GM21515 (cell line): ENCODE results near the gene CCNF.

ENCODE experiments used
- ATAC-seq: cut with Tn5 transposase; IDR thresholded peaks from one replicate; pipeline ENCODE4 v1.9.1; 2021; ENCODE audit not compliant: unreplicated experiment

The CCNF gene

GRCh38 chr16:2484898-2485508, 55.8 kb downstream of the CCNF start:
- no peak for ATAC-seq

DNA sequence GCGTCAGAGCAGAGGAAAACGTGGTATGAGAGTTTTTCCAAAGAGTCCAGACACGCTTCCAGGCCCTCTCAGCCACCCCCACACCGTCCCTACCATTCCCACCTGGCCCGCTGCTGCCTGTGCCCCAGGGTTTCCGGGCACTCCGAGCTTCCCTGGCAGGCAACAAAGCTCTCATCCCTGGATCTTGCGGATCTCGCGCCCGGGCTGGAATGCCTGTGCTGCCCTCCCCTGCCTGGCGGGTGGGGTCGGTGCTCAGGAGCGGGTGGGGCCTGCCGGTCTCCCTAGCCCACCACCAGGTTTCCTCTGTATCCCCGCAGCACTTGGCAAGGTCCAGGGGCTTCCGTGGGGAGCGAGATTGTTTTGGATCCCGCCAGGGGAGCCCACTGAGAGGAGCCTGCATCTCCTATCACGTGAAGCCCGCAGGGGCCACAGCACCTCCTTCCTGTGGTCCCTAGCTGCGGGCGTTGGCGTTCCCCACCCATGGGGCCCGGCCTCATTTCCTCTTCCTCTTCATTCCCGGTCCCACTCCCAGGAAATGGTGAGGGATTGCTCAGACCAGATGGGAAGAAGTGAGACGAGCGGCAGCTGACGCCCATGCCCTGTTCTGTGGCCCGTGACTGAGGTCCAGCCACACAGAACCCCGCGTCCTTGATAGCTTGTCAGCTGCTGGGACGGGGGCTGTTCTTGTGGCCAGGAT, 56.7 kb downstream of the CCNF start:
- ATAC-seq = no peak

DNA sequence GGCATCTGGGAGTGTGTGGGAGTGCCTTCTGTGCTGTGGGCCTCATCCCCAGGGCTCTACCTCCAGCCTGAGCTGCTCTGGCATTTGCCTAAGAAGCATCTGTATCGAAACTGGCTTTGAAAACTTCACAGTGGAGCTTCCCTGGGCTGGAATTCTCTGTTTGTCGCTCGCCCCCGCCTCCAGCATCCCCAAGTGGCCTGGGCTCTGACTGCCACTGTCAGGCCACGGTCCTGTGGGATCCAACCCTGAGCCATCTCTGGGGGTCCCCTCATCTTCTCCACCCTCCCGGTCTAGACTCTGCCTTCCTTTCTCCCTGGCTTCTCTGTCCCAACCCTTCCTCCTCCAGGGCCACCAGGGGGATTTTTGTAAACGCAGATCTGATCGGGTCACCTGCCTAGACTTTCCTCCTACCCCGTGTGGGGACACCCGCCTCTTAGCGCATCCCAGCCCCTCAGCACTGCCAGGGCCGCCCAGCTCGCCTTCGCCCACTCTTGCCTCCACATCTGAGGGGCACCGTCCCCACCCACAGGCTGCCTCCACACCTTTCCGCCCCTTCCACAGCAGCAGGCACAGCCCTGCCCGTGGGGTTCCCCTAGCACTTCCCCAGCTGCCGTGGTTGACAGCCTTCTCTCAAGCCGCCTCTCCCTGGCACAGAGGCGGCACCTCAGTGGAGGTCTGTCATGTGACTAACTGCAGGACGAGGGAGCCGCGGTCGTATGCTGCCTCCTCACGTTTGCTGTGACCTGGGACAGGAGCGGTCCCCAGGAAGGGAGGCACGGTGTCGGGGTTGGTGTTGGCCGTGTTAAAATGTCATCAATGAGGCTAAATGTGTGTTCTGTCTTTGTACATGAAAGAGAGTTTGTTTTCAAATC, 57.6 kb downstream of the CCNF start:
- ATAC-seq = no peak

GRCh38 chr16:2487517-2487842, 58.2 kb downstream of the CCNF start:
- ATAC-seq = no peak

DNA sequence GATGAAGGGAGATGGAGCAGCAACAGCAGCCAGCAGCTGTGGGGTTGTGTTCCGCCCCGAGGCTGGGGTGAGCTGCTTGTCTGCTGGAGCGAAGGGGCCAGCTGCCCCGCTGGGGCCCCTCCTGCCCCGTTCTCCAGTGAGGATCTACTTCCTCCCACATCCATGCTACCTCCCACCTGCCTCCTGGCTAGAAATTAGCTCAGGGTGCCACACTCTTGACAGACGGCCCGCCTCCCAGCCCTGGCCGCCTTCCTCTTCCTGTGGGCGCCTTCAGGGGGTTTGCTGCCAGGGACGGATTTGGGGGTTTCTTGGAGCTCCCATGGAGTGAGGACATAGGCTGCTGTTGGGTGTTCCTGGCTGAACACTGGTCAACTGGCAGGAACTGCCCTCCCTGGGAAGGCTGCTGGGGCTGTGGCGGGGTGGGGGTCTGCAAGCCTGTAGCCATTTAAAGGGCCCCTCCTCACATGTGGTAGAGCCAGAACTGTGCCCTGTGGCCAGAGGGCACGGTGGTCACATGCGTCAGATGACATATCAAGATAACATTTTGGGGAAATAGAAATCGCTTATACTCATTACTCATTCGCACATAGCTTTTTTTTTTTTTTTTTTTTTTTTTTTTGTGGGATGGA, 58.8 kb downstream of the CCNF start:
- ATAC-seq = no peak

DNA sequence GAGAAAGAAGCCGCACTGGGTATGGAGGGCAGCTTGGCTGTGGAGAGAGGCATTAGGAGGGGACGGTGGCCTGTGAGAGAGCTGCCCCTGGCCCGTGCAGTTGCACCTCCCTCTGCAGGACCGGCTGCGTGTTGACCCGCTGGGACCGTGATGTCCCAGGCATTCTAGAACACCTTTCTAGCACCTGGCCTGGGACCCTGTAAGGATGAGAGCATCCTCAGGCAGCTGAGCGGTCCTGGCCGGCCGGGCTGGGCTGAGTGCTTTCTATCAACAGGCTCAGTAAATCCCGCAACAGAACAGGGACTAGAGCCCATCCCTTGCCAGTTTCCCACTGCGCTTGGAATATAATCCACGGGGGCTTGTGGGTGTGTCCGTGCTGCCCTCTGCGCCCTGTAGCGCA, 60.3 kb downstream of the CCNF start:
- ATAC-seq = no peak

GRCh38 chr16:2490190-2491105, 61.2 kb downstream of the CCNF start:
- ATAC-seq = no peak

DNA sequence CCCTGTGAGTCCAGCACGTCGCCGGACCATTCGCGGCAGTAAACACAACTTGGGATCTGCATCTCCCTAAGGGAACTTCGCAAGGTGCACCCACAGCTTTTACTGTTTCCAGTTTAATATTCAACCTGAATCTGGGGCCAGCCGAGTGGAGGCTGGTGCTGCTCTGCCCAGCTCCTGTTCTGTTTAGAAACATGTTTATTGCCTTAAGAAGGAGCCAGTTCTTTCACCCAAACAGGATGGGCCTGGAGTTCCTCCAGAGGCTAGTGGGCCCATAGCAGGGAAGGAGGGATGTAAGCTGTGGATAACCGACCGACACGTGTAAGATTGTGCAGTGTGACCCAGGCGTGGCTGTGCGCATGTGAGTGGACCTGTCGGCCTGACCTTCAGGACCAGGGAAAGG, 63.0 kb downstream of the CCNF start:
- ATAC-seq = no peak

DNA sequence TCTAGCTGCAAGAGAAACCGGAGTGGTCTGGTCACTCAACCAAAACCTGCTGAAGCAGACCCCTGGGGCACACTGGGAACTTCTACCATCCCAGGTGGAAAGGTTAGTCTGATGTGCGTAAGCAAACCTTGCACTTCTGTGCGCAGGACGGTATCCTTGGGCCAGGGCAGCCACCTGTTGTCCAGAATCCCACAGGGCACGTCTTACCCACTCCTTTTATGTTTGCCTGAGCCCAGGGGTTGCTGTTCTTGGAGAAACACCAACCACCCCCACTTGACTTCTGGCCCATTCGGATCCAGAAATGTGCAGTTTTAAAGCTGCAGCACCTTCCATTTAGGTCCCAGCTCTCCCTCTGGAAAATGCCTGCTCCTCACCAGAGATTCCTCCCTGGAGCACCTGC, 64.4 kb downstream of the CCNF start:
- ATAC-seq = no peak

- ATAC-seq = no peak
Measured at GRCh38 chr16:2494616-2495015, 65.4 kb downstream of the CCNF start.

DNA sequence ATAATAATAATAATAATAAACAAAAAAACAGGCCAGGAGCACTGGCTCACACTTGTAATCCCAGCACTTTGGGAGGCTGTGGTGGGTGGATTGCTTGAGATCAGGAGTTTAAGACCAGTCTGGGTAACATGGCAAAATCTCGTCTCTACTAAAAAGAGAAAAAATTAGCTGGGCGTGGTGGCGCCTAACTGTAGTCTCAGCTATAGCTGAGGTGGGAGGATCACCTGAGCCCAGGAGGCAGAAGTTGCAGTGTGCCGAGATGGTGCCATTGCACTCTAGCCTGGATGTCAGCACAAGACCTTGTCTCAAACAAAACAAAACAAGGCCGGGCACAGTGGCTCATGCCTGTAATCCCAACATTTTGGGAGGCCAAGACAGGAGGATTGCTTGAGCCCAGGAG, 65.8 kb downstream of the CCNF start:
- no peak for ATAC-seq

DNA sequence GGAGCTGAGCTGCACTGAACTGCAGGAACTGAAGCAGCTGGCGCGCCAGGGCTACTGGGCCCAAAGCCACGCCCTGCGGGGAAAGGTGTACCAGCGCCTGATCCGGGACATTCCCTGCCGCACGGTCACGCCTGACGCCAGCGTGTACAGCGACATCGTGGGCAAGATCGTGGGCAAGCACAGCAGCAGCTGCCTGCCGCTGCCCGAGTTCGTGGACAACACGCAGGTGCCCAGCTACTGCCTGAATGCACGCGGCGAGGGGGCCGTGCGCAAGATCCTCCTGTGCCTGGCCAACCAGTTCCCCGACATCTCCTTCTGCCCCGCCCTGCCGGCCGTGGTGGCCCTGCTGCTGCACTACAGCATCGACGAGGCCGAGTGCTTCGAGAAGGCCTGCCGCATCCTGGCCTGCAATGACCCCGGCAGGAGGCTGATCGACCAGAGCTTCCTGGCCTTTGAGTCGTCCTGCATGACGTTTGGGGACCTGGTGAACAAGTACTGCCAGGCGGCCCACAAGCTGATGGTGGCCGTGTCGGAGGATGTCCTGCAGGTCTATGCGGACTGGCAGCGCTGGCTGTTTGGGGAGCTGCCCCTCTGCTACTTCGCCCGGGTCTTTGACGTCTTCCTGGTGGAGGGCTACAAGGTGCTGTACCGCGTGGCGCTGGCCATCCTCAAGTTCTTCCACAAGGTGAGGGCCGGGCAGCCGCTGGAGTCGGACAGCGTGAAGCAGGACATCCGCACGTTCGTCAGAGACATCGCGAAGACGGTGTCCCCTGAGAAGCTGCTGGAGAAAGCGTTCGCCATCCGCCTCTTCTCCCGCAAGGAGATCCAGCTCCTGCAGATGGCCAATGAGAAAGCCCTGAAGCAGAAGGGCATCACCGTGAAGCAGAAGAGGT, 67.2 kb downstream of the CCNF start:
- no peak for ATAC-seq

- ATAC-seq = no peak
Measured at GRCh38 chr16:2497116-2497630, 67.9 kb downstream of the CCNF start.

GRCh38 chr16:2497695-2498484, 68.6 kb downstream of the CCNF start:
- ATAC-seq = no peak

DNA sequence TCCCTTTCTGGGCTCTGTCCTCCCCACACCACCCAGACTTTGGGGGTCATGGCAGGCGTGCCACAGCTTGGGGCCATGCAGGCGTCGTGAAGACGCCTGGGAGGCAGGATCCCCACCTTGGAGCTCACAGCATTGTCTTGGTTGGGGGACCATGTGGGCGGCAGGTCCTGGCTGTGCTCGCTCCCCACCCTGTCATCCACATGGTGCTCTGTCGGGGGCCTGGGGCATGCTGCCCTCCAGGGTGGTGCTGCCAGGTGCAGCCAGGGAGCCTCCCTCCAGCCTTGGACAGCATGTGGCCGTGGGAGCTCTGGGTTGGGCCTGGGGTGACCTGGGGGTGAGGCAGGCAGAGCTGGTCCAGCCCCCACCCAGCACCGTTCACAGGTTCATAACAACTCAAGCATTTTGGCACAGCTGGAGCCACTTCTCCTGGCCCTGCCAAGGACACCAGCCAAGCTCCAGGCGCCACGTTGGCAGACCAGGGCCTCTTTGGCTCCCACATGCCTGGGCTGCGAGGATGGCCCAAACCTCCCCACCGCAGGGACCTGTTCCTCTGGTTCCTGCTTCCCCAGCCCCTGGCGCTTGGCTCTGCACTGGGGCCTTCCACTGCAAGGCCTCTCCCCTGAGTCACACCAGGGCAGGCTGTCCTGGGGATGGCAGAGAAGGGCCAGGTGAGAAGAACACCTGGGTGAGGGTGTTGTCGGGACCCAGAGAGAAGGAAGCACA, 69.4 kb downstream of the CCNF start:
- no peak for ATAC-seq

GRCh38 chr16:2499454-2499853, 70.2 kb downstream of the CCNF start:
- no peak for ATAC-seq

DNA sequence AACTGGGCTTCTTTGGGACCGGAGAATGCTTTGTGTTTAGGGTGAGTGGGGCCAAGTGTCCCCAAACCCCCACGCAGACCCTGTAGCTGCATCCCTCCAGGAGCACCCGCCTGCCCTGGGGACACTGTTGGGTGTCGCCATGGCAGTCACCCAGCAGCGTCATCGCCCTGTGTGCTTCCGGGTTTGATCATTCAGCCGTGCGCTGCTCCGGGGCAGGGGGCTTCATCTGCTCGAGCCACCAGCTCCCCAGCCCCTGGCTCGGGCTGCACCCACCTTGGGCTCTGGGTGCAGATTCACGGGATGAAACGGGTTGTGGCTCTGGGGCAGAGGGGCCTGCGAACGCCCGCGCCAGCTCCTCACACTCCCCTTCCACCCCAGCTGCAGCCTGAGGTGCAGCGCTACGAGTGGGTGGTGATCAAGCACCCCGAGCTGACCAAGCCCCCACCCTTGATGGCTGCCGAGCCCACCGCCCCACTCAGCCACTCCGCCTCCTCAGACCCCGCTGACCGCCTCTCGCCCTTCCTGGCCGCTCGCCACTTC, 70.7 kb downstream of the CCNF start:
- ATAC-seq = no peak

DNA sequence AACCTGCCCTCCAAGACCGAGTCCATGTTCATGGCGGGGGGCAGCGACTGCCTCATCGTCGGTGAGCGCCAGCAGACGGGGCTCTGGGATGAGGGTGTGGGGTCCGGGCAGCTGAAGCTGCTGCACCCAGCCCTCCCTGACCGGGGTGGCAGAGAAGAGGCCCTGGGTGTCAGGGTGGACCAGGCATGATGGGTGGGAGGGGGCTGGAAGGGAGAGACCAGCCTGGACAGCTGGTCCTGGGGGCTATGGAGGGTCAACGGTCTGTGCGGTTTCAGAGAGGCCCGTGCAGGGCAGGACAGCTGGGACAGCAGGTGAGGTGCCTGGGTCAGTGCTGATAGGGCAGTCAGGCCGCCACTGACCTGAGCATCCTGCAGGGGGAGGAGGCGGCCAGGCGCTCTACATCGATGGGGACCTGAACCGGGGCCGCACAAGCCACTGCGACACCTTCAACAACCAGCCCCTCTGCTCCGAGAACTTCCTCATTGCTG, 71.2 kb downstream of the CCNF start:
- ATAC-seq = no peak
